ACC112 (cell line): Measurements from ENCODE around the gene DCLRE1C.
"Not testable (repeated sequence)": the region's sequence is repeated elsewhere in the genome, so short reads cannot be mapped to it uniquely, and the experiment has no call there.

Experiments
- H2AFZ ChIP-seq: fragments of 200-600 bp; sonication (generic); one replicate; pipeline ENCODE4 v1.6.0; 2017; ENCODE audit warnings: antibody characterized with exemption, low read length; ENCODE audit not compliant: unreplicated experiment
- H3K27ac ChIP-seq: fragments of 200-600 bp; sonication (generic); 2 replicates; pipeline ENCODE4 v1.5.1; 2014; ENCODE audit warnings: low read depth, mild to moderate bottlenecking, antibody characterized with exemption, low read length, moderate library complexity
- H3K27me3 ChIP-seq: fragments of 200-600 bp; sonication (generic); 2 replicates; pipeline ENCODE4 v1.6.1; 2014; ENCODE audit warnings: mild to moderate bottlenecking, antibody characterized with exemption, low read length, moderate library complexity, mixed read lengths; ENCODE audit not compliant: insufficient read depth
- H3K36me3 ChIP-seq: fragments of 200-600 bp; sonication (generic); 2 replicates; pipeline ENCODE4 v1.6.1; 2016; ENCODE audit warnings: mild to moderate bottlenecking, antibody characterized with exemption, low read length, moderate library complexity, mixed read lengths; ENCODE audit not compliant: insufficient read depth
- H3K4me1 ChIP-seq: fragments of 200-600 bp; sonication (generic); one replicate; pipeline ENCODE4 v1.6.1; 2016; ENCODE audit warnings: low read length, mixed read lengths; ENCODE audit not compliant: insufficient read depth, unreplicated experiment, control insufficient read depth
- H3K4me3 ChIP-seq: fragments of 200-600 bp; sonication (generic); 2 replicates; pipeline ENCODE4 v1.5.1; 2014; ENCODE audit warnings: mild to moderate bottlenecking, low read depth, low read length
- H3K79me2 ChIP-seq: fragments of 200-600 bp; sonication (generic); one replicate; pipeline ENCODE4 v1.6.0; 2016; ENCODE audit warnings: low read length; ENCODE audit not compliant: control insufficient read depth, unreplicated experiment, insufficient read depth

The DCLRE1C gene

GRCh38 chr10:14942950-14943338 lies 11.0 kb downstream of the DCLRE1C start:
- H3K4me3 ChIP-seq, H3K27me3 ChIP-seq, H2AFZ ChIP-seq, H3K36me3 ChIP-seq, H3K27ac ChIP-seq, H3K79me2 ChIP-seq: not testable (repeated sequence)
- H3K4me1 ChIP-seq, result peaks cover 12% of the 10 kb centered on the region

- peaks cover 12% of the 10 kb centered on the region for H3K4me1 ChIP-seq
- H3K27me3 ChIP-seq, H3K36me3 ChIP-seq, H3K27ac ChIP-seq, H2AFZ ChIP-seq, H3K79me2 ChIP-seq, H3K4me3 ChIP-seq: not testable (repeated sequence)
Observed at GRCh38 chr10:14942147-14942949, 11.5 kb downstream of the DCLRE1C start.

GRCh38 chr10:14938971-14939370 lies 14.9 kb downstream of the DCLRE1C start:
- not testable (repeated sequence) for H3K36me3 ChIP-seq, H2AFZ ChIP-seq, H3K4me1 ChIP-seq, H3K27me3 ChIP-seq, H3K79me2 ChIP-seq, H3K4me3 ChIP-seq
- H3K27ac ChIP-seq, result peak overlapping the region; percentile 55; the same call in 1 of the 2 replicates

- no peaks in the 10 kb centered on the region for H3K27me3 ChIP-seq
- H3K36me3 ChIP-seq, result peaks cover 20% of the 10 kb centered on the region; the same call in 1 of the 2 replicates
- H3K79me2 ChIP-seq, result no peaks in the 10 kb centered on the region
- H3K27ac ChIP-seq, result no peak overlapping the region
- H2AFZ ChIP-seq, result no peak overlapping the region
- no peak overlapping the region for H3K4me3 ChIP-seq
- peaks cover 9% of the 10 kb centered on the region for H3K4me1 ChIP-seq
Observed at GRCh38 chr10:14936584-14936983, 17.3 kb downstream of the DCLRE1C start.

GRCh38 chr10:14930610-14931009 lies 23.3 kb downstream of the DCLRE1C start:
- Histone ChIP-seq H3K4me3 (no peak overlapping the region), H3K27me3 (no peaks in the 10 kb centered on the region), H3K36me3 (peaks cover 36% of the 10 kb centered on the region; the same call in 1 of the 2 replicates), H3K27ac (no peak overlapping the region), H3K4me1 (no peaks in the 10 kb centered on the region), H2AFZ (no peak overlapping the region), H3K79me2 (no peaks in the 10 kb centered on the region)

- peaks cover 36% of the 10 kb centered on the region for H3K36me3 ChIP-seq
Observed at GRCh38 chr10:14926722-14927416, 27.0 kb downstream of the DCLRE1C start.

GRCh38 chr10:14926061-14926470 lies 27.8 kb downstream of the DCLRE1C start:
- peaks cover 36% of the 10 kb centered on the region for H3K36me3 ChIP-seq
- no peak overlapping the region for H3K4me3 ChIP-seq
- H3K27ac ChIP-seq, result no peak overlapping the region
- no peaks in the 10 kb centered on the region for H3K79me2 ChIP-seq
- no peak overlapping the region for H2AFZ ChIP-seq
- H3K27me3 ChIP-seq, result no peaks in the 10 kb centered on the region
- no peaks in the 10 kb centered on the region for H3K4me1 ChIP-seq

More at GRCh38 chr10:14926722-14927416, 27.0 kb downstream of the DCLRE1C start:
- no peak overlapping the region for H3K27ac ChIP-seq
- H3K4me3 ChIP-seq, result no peak overlapping the region
- H3K4me1 ChIP-seq, result no peaks in the 10 kb centered on the region
- H3K27me3 ChIP-seq, result no peaks in the 10 kb centered on the region
- H2AFZ ChIP-seq, result no peak overlapping the region
- no peaks in the 10 kb centered on the region for H3K79me2 ChIP-seq

- H3K27ac ChIP-seq, result no peak overlapping the region
- H3K27me3 ChIP-seq, result no peaks in the 10 kb centered on the region
- H3K79me2 ChIP-seq, result no peaks in the 10 kb centered on the region
- peaks cover 32% of the 10 kb centered on the region for H3K36me3 ChIP-seq
- H3K4me3 ChIP-seq, result no peak overlapping the region
- no peaks in the 10 kb centered on the region for H3K4me1 ChIP-seq
- no peak overlapping the region for H2AFZ ChIP-seq
Observed at GRCh38 chr10:14925268-14925667, 28.6 kb downstream of the DCLRE1C start.

GRCh38 chr10:14924013-14924412 lies 29.9 kb downstream of the DCLRE1C start:
- H3K27ac ChIP-seq, result no peak overlapping the region
- peaks cover 40% of the 10 kb centered on the region for H3K36me3 ChIP-seq

GRCh38 chr10:14918964-14919363 lies 34.9 kb downstream of the DCLRE1C start:
- Histone ChIP-seq H3K36me3 (peaks cover 68% of the 10 kb centered on the region), H3K4me1 (no peaks in the 10 kb centered on the region), H3K27ac (no peak overlapping the region), H3K4me3 (no peak overlapping the region), H3K79me2 (no peaks in the 10 kb centered on the region), H3K27me3 (no peaks in the 10 kb centered on the region), H2AFZ (no peak overlapping the region)

More at GRCh38 chr10:14924013-14924412, 29.9 kb downstream of the DCLRE1C start:
- no peak overlapping the region for H2AFZ ChIP-seq
- H3K4me3 ChIP-seq, result no peak overlapping the region
- no peaks in the 10 kb centered on the region for H3K27me3 ChIP-seq
- no peaks in the 10 kb centered on the region for H3K79me2 ChIP-seq
- H3K4me1 ChIP-seq, result no peaks in the 10 kb centered on the region

- Histone ChIP-seq H3K36me3 (peaks cover 73% of the 10 kb centered on the region), H3K4me1 (no peaks in the 10 kb centered on the region), H3K27ac (no peak overlapping the region), H3K27me3 (no peaks in the 10 kb centered on the region), H3K79me2 (no peaks in the 10 kb centered on the region), H2AFZ (no peak overlapping the region), H3K4me3 (no peak overlapping the region)
Observed at GRCh38 chr10:14917827-14918226, 36.1 kb downstream of the DCLRE1C start.
